SU-DHL-6 (cell line): ENCODE measurements around the gene LRRC39.

ENCODE experiments used
- CTCF ChIP-seq: fragments of 200-600 bp; sonication (generic); IDR thresholded peaks from one replicate; pipeline ENCODE4 v1.5.1; 2017; ENCODE audit warnings: antibody characterized with exemption, mild to moderate bottlenecking, low read length, moderate library complexity; ENCODE audit not compliant: insufficient read depth, poor library complexity, severe bottlenecking
- EZH2phosphoT487 ChIP-seq: fragments of 200-600 bp; sonication (generic), shearing (Covaris generic); conservative IDR thresholded peaks from 2 replicates; pipeline ENCODE4 v1.6.1; 2018; ENCODE audit warnings: mild to moderate bottlenecking, antibody characterized with exemption, low read length, moderate library complexity, mixed read lengths

GRCh38 chr1:100164216-100164615, 13.8 kb downstream of the LRRC39 start:
- no peak for TF ChIP-seq CTCF
- TF ChIP-seq EZH2phosphoT487: no peak
